ENCODE data around the gene MOBP. TPM values are rescaled to one million over a fixed set of nuclear protein-coding genes. Genes with fewer than 3 reads are reported as not detected.

MOBP gene
- total and polyA plus RNA-seq, 11 donors = 0.17 TPM; not detected in 10

- Histone ChIP-seq H3K9me3 (peaks cover 0 to 6% (median 0%) of the 10 kb centered on the region in 12 donors), H3K4me1 (peaks cover 0 to 8% (median 0%) of the 10 kb centered on the region in 12 donors), H3K27ac (no peak overlapping the region), H3K4me3 (no peak overlapping the region), H3K36me3 (no peaks in the 10 kb centered on the region), H3K27me3 (peaks cover 6 to 33% (median 17%) of the 10 kb centered on the region in 9 donors)
- DNase-seq (no peak), ATAC-seq (peak in 2 of 4 donors; percentile 39 to 50)
- WGBS, 4 donors = 17 to 21% (median 19%) methylated on average over 12 of the region's 12 CpGs
- intact Hi-C loops (cut with DNase I) = no loop called here
- TF ChIP-seq CTCF (IDR thresholded peaks at IDR 0.05) (no peak), POLR2A (IDR thresholded peaks at IDR 0.05) (no peak)
Measured at GRCh38 chr3:39505866-39506742, 38.6 kb downstream of the MOBP start.

GRCh38 chr3:39506863-39507262, 39.4 kb downstream of the MOBP start:
- peaks cover 6 to 26% (median 15%) of the 10 kb centered on the region in 9 donors for H3K27me3 ChIP-seq
- ATAC-seq = no peak
- H3K9me3 ChIP-seq = peaks cover 0 to 6% (median 0%) of the 10 kb centered on the region in 12 donors
- H3K36me3 ChIP-seq = no peaks in the 10 kb centered on the region
- no peak for TF ChIP-seq POLR2A (IDR thresholded peaks at IDR 0.05)
- TF ChIP-seq CTCF (IDR thresholded peaks at IDR 0.05) = no peak
- no peak overlapping the region for H3K4me3 ChIP-seq
- WGBS, 4 donors = 73 to 84% (median 73%) methylated on average over 1 of the region's 1 CpG
- H3K27ac ChIP-seq = no peak overlapping the region
- H3K4me1 ChIP-seq = peaks cover 0 to 8% (median 0%) of the 10 kb centered on the region in 12 donors
- no peak for DNase-seq
- intact Hi-C loops (cut with DNase I) = no loop called here

GRCh38 chr3:39513791-39514369, 46.4 kb downstream of the MOBP start:
- H3K27ac ChIP-seq = no peak overlapping the region
- H3K4me1 ChIP-seq = no peaks in the 10 kb centered on the region
- WGBS, 4 donors = 58 to 73% (median 62%) methylated on average over 3 of the region's 3 CpGs
- intact Hi-C loops (cut with DNase I) = no loop called here
- no peaks in the 10 kb centered on the region for H3K36me3 ChIP-seq
- H3K9me3 ChIP-seq = peaks cover 0 to 6% (median 0%) of the 10 kb centered on the region in 12 donors
- no peak for ATAC-seq
- no peak overlapping the region for H3K4me3 ChIP-seq
- no peak for DNase-seq
- H3K27me3 ChIP-seq = peaks cover 0 to 7% (median 0%) of the 10 kb centered on the region in 9 donors
- TF ChIP-seq CTCF (IDR thresholded peaks at IDR 0.05) (no peak), POLR2A (IDR thresholded peaks at IDR 0.05) (no peak)

Measured in heart left ventricle (tissue), 16 donors.